Bone marrow (tissue), 2 donors: ENCODE measurements around the gene RAD9A.
A peak's percentile ranks its signal among the peaks of the same experiment; 100 is the strongest.
"Not testable (repeated sequence)": the region's sequence is repeated elsewhere in the genome, so short reads cannot be mapped to it uniquely, and the experiment has no call there.

Experiments
- DNase-seq, 2 donors: peaks; one replicate each; lab custom pipeline; 2025; lab: John Stamatoyannopoulos, UW

Gene RAD9A

DNA sequence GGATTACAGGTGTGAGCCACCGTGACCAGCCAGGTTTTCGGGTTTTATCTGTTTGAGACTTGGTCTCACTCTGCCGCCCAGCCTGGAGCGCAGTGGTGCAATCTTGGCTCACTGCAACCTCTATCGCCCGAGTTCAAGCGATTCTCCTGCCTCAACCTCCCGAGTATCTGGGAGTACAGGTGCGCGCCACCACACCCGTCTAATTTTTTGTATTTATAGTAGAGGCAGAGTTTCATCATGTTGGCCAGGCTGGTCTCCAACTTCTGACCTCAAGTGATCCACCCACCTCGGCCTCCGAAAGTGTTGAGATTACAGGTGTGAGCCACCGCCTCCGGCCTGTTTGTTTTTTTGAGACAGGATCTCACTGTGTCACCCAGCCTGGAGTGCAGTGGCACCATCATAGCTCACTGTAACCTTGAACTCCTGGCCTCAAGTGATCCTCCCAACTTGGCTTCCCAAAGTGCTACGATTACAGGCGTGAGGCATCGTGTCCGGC is 35.6 kb downstream of the RAD9A start:
- not testable (repeated sequence) for DNase-seq

DNA sequence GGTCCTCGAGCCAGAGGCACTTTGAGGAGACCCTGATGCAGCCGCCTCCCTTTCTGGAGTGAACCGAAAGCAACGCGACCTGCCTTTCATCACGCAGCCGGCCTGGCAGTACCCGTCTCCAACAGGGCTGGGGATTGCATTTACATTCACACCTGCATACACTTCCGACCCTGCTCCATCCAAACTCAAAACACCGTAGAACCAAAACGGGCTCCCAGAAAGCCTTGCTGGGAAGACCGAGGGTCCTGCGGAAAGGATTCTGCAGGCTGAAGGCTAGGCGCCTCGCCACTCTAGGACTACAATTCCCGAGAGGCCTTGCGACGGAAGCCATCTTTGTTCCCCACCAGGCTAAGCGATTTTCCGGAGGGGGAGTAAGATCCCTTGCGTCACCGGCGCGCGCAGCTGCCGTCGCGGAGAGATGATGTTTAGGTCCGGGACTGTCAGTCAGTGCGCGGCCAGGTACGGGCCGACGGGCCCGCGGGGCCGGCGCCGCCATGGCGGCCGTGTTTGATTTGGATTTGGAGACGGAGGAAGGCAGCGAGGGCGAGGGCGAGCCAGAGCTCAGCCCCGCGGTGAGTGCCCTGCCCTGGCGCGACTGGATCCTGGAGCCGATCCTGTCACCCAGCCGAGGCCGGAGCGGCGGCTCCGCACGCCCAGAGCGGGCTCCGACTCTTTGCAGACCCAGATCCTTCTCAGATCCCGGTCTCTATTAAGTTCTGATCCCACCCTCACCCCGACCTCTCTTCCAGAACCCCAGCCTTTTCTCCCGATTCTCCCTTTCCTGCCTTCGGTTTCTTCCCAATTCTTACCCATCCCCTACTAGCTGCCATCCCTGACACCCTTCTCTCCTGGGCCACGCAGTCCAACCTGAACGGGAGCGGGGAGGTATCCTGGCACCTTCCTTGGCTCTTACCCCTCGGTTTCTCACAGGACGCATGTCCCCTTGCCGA is 36.5 kb downstream of the RAD9A start, which contains the start of gene RPS6KB2:
Gene RPS6KB2, plus strand, starts transcription at position 443 of the 950 bp plus-strand sequence. Its CDS starts 52 bp downstream, at position 495.
- DNase-seq: peak; percentile 88 to 96

- DNase-seq: no peak
These were observed 37.4 kb downstream of the RAD9A start for GRCh38 chr11:67429038-67429668.

DNA sequence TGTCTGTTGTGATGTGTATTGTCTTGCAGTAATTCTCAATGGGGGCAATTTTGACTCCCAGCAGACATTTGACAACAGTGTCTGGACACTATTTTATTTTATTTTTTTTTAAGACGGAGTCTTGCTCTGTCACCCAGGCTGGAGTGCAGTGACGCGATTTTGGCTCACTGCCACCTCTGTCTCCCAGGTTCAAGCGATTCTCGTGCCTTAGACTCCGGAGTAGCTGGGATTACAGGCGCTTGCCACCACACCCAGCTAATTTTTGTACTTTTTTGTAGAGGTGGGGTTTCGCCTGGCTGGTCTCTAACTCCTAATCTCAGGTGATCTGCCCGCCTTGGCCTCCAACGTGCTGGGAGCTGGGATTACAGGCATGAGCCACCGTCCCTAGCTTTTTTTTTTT is 37.9 kb downstream of the RAD9A start:
- DNase-seq: no peak

- no peak for DNase-seq
These were observed 39.8 kb downstream of the RAD9A start for GRCh38 chr11:67431346-67432249.

DNA sequence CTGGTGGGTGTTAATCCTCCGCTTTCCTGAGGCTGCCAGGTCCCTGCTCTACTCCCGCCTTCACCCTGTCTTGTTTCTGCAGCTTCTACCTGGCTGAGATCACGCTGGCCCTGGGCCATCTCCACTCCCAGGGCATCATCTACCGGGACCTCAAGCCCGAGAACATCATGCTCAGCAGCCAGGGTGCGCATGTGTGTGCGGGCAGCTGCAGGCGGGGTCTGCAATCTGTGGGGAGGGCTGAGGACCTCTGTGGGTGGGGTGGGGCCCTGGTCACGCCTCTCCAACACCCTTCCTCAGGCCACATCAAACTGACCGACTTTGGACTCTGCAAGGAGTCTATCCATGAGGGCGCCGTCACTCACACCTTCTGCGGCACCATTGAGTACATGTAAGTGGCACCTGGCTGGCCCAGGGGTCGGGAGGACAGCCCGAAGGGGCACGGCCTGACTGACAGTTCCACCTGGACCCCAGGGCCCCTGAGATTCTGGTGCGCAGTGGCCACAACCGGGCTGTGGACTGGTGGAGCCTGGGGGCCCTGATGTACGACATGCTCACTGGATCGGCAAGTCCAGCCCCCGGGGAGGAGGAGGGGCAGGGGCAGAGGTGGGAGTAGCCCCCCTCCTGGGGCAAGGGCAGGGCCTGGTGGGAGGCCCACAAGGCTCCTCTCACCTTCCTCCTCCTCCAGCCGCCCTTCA is 41.0 kb downstream of the RAD9A start:
- no peak for DNase-seq

GRCh38 chr11:67433536-67434394 is 42.0 kb downstream of the RAD9A start:
- no peak for DNase-seq

GRCh38 chr11:67434395-67434881 is 42.7 kb downstream of the RAD9A start:
- DNase-seq: no peak

- no peak for DNase-seq
These were observed 43.4 kb downstream of the RAD9A start for GRCh38 chr11:67435031-67435726.

- no peak for DNase-seq
These were observed 44.1 kb downstream of the RAD9A start for GRCh38 chr11:67435727-67436458.

- DNase-seq: no peak
These were observed 44.8 kb downstream of the RAD9A start for GRCh38 chr11:67436459-67437081.

DNA sequence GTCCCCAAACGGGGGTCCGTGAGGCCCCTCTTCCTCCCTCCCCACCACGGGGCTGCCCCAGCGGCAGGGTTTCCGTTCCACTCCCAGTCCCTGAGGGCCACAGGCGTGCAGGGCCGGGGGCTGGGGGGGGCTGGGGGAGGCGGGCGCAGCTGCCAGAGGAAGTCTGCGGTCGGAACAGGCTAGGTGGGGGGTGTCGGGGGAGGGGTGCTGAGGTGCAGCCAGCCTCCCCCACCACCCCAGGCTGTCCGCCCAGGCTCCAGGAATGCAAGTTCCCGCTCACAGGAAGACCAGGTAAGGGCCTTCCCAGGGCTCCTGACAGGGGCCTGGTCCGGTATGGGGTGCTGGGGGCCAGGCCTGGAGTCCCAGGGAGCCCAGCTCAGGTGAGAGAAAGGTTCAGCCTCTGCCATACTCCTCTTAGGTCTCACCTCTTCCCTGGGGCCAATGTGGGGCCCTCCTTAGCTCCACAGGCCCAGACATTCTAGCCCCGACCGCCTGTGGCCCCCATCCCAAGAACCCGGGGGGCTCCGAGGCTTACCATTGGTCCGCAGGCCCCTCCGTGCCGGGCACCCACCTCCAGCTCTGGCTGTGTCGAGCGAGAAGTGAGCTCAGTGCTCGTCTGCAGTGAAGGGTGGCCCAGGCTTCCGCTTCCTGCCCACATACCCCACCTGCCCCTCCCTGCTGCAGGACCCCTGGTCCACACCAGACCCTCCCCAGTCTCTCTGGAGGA is 45.5 kb downstream of the RAD9A start, which contains the start of gene PTPRCAP:
Gene PTPRCAP, minus strand, starts transcription at position 601 of the 727 bp plus-strand sequence. Its CDS starts 63 bp downstream, at position 538.
- peak in 1 of 2 donors; percentile 35 for DNase-seq

DNA sequence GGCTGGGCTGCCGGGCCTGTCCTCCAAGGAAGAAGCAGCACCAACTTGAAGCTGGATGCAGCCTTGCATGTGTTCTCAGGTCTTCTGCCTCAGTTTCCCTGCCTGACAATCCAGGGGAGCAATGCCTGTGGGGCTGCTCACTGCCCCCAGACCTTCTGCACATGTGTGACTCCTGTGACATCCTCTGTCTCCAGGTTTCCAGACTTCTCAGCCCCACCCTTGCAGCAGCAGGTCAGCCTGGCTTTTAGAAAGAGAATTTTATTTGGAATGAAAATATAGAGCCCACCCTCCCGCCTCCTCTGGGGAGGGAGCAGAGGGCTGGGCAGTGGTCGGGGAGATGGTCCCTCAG is 46.0 kb downstream of the RAD9A start:
- DNase-seq: no peak

- no peak for DNase-seq
These were observed 46.5 kb downstream of the RAD9A start for GRCh38 chr11:67438158-67438902.

GRCh38 chr11:67439321-67440228 is 47.8 kb downstream of the RAD9A start:
- DNase-seq: peak in 1 of 2 donors; percentile 21
